Fibroblast of mammary gland (primary cell): Measurements from ENCODE around the gene BROX.
A peak's percentile ranks its signal among the peaks of the same experiment; 100 is the strongest.

Experiments used
- DNase-seq: peaks from one replicate; pipeline ENCODE4 v3.0.0-alpha.2; 2010; ENCODE audit warnings: low read depth
- H3K4me3 ChIP-seq: 2 replicates; pipeline ENCODE4 v1.5.1; 2011; ENCODE audit warnings: low read depth, mild to moderate bottlenecking, low read length, moderate library complexity; ENCODE audit not compliant: control insufficient read depth
- TF ChIP-seq, protein P1 (sequence below): conservative IDR thresholded peaks from 2 replicates; pipeline ENCODE4 v1.5.1; 2011; ENCODE audit warnings: low read depth, low read length, inconsistent platforms; ENCODE audit not compliant: control insufficient read depth, insufficient read depth

The BROX gene

GRCh38 chr1:222706815-222707214 lies 5.5 kb upstream of the BROX start:
- H3K4me3 ChIP-seq = no peak overlapping the region
- TF ChIP-seq, protein P1, sequence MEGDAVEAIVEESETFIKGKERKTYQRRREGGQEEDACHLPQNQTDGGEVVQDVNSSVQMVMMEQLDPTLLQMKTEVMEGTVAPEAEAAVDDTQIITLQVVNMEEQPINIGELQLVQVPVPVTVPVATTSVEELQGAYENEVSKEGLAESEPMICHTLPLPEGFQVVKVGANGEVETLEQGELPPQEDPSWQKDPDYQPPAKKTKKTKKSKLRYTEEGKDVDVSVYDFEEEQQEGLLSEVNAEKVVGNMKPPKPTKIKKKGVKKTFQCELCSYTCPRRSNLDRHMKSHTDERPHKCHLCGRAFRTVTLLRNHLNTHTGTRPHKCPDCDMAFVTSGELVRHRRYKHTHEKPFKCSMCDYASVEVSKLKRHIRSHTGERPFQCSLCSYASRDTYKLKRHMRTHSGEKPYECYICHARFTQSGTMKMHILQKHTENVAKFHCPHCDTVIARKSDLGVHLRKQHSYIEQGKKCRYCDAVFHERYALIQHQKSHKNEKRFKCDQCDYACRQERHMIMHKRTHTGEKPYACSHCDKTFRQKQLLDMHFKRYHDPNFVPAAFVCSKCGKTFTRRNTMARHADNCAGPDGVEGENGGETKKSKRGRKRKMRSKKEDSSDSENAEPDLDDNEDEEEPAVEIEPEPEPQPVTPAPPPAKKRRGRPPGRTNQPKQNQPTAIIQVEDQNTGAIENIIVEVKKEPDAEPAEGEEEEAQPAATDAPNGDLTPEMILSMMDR = no peak
- DNase-seq = no peak

DNA sequence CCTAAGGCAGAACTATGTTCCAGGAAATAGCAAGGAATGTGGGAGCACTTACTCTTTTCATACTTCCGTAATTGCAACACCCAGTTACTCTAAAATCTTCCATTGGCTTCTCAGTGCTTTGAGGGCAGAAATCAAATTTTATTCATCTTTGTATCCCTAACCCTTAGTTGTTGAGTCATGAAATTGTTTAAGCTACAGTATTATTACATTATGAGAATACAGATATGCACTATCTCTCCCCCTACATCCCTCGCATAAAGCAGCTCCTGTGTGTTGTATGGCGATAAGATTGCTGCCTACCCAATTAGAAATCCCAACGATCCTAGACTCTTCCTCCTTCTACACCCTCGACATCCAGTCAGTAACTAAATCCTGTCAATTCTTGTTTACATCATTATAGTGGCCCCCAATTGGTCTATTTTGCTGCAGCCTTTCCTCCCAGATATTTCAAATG lies 2.6 kb upstream of the BROX start:
- TF ChIP-seq, protein P1 = no peak
- DNase-seq = no peak
- no peak overlapping the region for H3K4me3 ChIP-seq

GRCh38 chr1:222711319-222712252 lies 778 bp upstream of the BROX start:
- H3K4me3 ChIP-seq = peak overlapping the region; percentile 69
- TF ChIP-seq, protein P1 = no peak
- peak; percentile 77 for DNase-seq

GRCh38 chr1:222713091-222713961 lies 962 bp downstream of the BROX start:
- peak; percentile 92 for DNase-seq
- peak overlapping the region; percentile 69 for H3K4me3 ChIP-seq
- TF ChIP-seq, protein P1 = no peak

DNA sequence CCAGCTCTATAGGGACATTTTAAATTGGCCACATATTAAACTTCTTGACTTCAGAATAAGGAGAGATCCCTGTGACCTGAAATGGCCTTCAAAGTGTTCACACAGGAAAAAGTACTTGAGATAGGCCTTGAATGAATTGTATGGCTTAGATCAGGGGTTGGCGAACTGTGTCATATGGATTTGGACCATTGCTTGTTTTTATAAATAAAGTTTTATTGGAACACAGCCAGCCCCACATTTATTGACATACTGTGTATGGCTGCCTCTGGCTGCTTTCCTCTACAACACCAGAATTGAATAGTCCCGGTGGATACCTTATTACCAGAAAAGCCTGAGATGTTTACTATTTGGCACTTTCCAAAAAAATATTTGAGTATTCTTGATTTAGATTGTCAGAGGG lies 4.0 kb downstream of the BROX start:
- no peak overlapping the region for H3K4me3 ChIP-seq
- DNase-seq = no peak
- TF ChIP-seq, protein P1 = no peak

DNA sequence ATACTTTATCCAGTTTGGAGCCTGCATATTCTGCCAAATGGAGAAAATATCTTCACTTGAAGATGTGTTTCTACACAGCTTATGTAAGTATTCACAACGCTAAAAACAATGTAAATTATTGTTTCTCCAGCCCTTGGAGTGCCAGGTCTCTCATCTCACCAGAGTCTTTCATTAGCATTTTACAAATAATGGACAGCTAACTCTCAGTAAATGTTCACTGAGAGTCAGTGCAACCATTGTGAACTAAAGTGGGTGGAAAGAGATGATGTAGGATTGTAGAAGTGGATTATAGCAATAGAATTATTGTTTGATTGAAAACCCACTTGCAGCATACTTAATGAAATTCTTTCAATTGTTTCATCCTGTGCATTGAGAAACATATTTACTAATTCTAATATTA lies 16.4 kb downstream of the BROX start:
- no peak overlapping the region for H3K4me3 ChIP-seq
- TF ChIP-seq, protein P1 = no peak
- DNase-seq = no peak
